HEK293 (cell line): ENCODE data around the gene PLGRKT.
A peak's percentile ranks its signal among the peaks of the same experiment; 100 is the strongest.
"Not testable (repeated sequence)": the region's sequence is repeated elsewhere in the genome, so short reads cannot be mapped to it uniquely, and the experiment has no call there.

Experiments used
- CTCF ChIA-PET: fragments of 350-600 bp; formaldehyde crosslinking; extraction: SDS; loops from one replicate; lab custom pipeline; 2021; ENCODE audit warnings: antibody characterized with exemption; lab: Yijun Ruan, JAX
- POLR2A ChIA-PET: fragments of 300-600 bp; formaldehyde crosslinking; extraction: SDS; loops from one replicate; lab custom pipeline; 2020; ENCODE audit warnings: antibody characterized with exemption, inconsistent platforms; lab: Yijun Ruan, JAX
- H3K27ac ChIP-seq: fragments of 200-500 bp; sonication (Bioruptor generic); 2 replicates; pipeline ENCODE4 v1.5.1; 2014; ENCODE audit warnings: low read depth, low read length, control low read depth, inconsistent platforms; ENCODE audit errors: extremely low read depth
- H3K36me3 ChIP-seq, 2 experiments: fragments of 200-500 bp in 1 of 2; sonication (Bioruptor generic) in 1 of 2; 1 replicate in 1 of 2; 2 replicates in 1 of 2; pipeline ENCODE4 v1.5.1; 2014 to 2017; ENCODE audit warnings: inconsistent platforms in 2 of 2, low read length in 2 of 2; ENCODE audit not compliant: control insufficient read depth in 2 of 2, insufficient read depth in 1 of 2
- H3K4me1 ChIP-seq: fragments of 200-500 bp; sonication (Bioruptor generic); 2 replicates; pipeline ENCODE4 v1.5.1; 2014; ENCODE audit warnings: mild to moderate bottlenecking, low read length, inconsistent platforms; ENCODE audit not compliant: control insufficient read depth, insufficient read depth
- H3K4me3 ChIP-seq: 2 replicates; pipeline ENCODE4 v1.5.1; 2011; ENCODE audit warnings: low read depth, mild to moderate bottlenecking, control low read depth, low read length, moderate library complexity
- H3K9me3 ChIP-seq: fragments of 200-500 bp; sonication (Bioruptor generic); 2 replicates; pipeline ENCODE4 v1.5.1; 2014; ENCODE audit warnings: low read depth, low read length, inconsistent platforms; ENCODE audit not compliant: control insufficient read depth, insufficient read depth
- GLIS1 ChIP-seq: fragments of 450-650 bp; formaldehyde crosslinking; IDR thresholded peaks from 2 replicates; pipeline ENCODE4 v1.5.1; 2016; ENCODE audit warnings: missing biosample characterization, missing genetic modification characterization
- SETDB1 ChIP-seq: IDR thresholded peaks from one replicate; pipeline ENCODE4 v1.6.1; 2017; ENCODE audit warnings: mild to moderate bottlenecking, low read length, moderate library complexity, mixed read lengths; ENCODE audit not compliant: insufficient read length
- TRIM28 ChIP-seq: IDR thresholded peaks from 2 replicates; pipeline ENCODE4 v1.6.1; 2011; ENCODE audit warnings: low read length, control low read depth, borderline replicate concordance
- ZNF121 ChIP-seq: fragments of 450-650 bp; formaldehyde crosslinking; IDR thresholded peaks from 2 replicates; pipeline ENCODE4 v1.5.1; 2016; ENCODE audit warnings: missing biosample characterization, missing genetic modification characterization
- ZNF174 ChIP-seq: fragments of 450-650 bp; formaldehyde crosslinking; IDR thresholded peaks from 2 replicates; pipeline ENCODE4 v1.5.0; 2017; ENCODE audit warnings: missing biosample characterization, mild to moderate bottlenecking, missing genetic modification characterization
- ZNF302 ChIP-seq: fragments of 450-650 bp; formaldehyde crosslinking; IDR thresholded peaks from 2 replicates; pipeline ENCODE4 v1.5.1; 2016; ENCODE audit warnings: missing biosample characterization, missing genetic modification characterization, low read depth
- ZNF394 ChIP-seq: fragments of 450-650 bp; formaldehyde crosslinking; IDR thresholded peaks from 2 replicates; pipeline ENCODE4 v1.5.1; 2016; ENCODE audit warnings: missing biosample characterization, missing genetic modification characterization, mild to moderate bottlenecking, moderate library complexity, borderline replicate concordance
- ZNF510 ChIP-seq: fragments of 450-650 bp; formaldehyde crosslinking; IDR thresholded peaks from 2 replicates; pipeline ENCODE4 v1.5.1; 2018; ENCODE audit warnings: mild to moderate bottlenecking, missing genetic modification characterization, missing biosample characterization; ENCODE audit not compliant: insufficient replicate concordance
- ZNF585B ChIP-seq: fragments of 450-650 bp; formaldehyde crosslinking; IDR thresholded peaks from 2 replicates; pipeline ENCODE4 v1.5.1; 2016; ENCODE audit warnings: missing biosample characterization, missing genetic modification characterization
- ZNF610 ChIP-seq: fragments of 450-650 bp; formaldehyde crosslinking; IDR thresholded peaks from 2 replicates; pipeline ENCODE4 v1.5.1; 2016; ENCODE audit warnings: missing biosample characterization, missing genetic modification characterization, borderline replicate concordance
- ZNF623 ChIP-seq: fragments of 450-650 bp; formaldehyde crosslinking; IDR thresholded peaks from 2 replicates; pipeline ENCODE4 v1.5.1; 2016; ENCODE audit warnings: missing biosample characterization, missing genetic modification characterization
- ZNF626 ChIP-seq: fragments of 450-650 bp; sonication (Bioruptor Pico); formaldehyde crosslinking; IDR thresholded peaks from 2 replicates; pipeline ENCODE4 v1.5.1; 2018; ENCODE audit warnings: missing biosample characterization, missing genetic modification characterization, inconsistent platforms
- ZNF677 ChIP-seq: fragments of 450-650 bp; IDR thresholded peaks from 2 replicates; pipeline ENCODE4 v1.5.0; 2018; ENCODE audit warnings: missing biosample characterization, mild to moderate bottlenecking, missing genetic modification characterization, moderate library complexity
- TF ChIP-seq, protein P1 (sequence below): fragments of 450-650 bp; formaldehyde crosslinking; IDR thresholded peaks from 2 replicates; pipeline ENCODE4 v1.5.1; 2016; ENCODE audit warnings: missing biosample characterization, missing genetic modification characterization
- TF ChIP-seq, protein P2 (sequence below): fragments of 450-650 bp; formaldehyde crosslinking; IDR thresholded peaks from 2 replicates; pipeline ENCODE4 v1.5.1; 2016; ENCODE audit warnings: missing biosample characterization, missing genetic modification characterization
- TF ChIP-seq, protein P3 (sequence below): fragments of 450-650 bp; formaldehyde crosslinking; IDR thresholded peaks from 2 replicates; pipeline ENCODE4 v1.5.1; 2016; ENCODE audit warnings: missing biosample characterization, missing genetic modification characterization

PLGRKT gene

DNA sequence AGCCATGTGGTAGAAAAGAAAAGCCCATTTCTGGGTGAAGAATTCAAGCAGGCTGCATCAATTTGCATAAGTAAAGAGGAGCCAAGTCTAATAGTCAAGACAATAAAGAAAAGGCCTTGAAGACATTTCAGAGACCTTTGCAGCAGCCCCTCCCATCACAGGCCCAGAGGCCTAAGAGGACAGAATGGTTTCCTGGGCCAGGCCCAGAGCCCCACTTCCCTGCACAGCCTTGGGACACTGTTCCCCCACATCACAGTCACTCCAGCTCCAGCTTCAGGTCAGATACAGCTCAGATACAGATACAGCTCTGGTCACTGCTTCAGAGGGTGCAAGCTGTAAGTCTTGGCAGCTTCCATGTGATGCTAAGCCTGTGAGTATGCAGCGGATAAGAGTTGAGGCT, 29.1 kb downstream of the PLGRKT start:
- H3K36me3 ChIP-seq = no peaks in the 10 kb centered on the region
- H3K27ac ChIP-seq = no peak overlapping the region
- TF ChIP-seq ZNF302 (tag by site-specific recombination) (no peak), ZNF623 (tag by site-specific recombination) (no peak), ZNF394 (tag by site-specific recombination) (no peak), ZNF677 (tag by site-specific recombination) (no peak), TRIM28 (peak; percentile 85; the same call in 1 of the 2 replicates), ZNF585B (tag by site-specific recombination) (peak; percentile 93), ZNF174 (tag by site-specific recombination) (no peak), ZNF610 (tag by site-specific recombination) (no peak), GLIS1 (no peak), ZNF510 (tag by site-specific recombination) (no peak), ZNF121 (no peak), SETDB1 (peak; percentile 72)
- TF ChIP-seq, protein P1, sequence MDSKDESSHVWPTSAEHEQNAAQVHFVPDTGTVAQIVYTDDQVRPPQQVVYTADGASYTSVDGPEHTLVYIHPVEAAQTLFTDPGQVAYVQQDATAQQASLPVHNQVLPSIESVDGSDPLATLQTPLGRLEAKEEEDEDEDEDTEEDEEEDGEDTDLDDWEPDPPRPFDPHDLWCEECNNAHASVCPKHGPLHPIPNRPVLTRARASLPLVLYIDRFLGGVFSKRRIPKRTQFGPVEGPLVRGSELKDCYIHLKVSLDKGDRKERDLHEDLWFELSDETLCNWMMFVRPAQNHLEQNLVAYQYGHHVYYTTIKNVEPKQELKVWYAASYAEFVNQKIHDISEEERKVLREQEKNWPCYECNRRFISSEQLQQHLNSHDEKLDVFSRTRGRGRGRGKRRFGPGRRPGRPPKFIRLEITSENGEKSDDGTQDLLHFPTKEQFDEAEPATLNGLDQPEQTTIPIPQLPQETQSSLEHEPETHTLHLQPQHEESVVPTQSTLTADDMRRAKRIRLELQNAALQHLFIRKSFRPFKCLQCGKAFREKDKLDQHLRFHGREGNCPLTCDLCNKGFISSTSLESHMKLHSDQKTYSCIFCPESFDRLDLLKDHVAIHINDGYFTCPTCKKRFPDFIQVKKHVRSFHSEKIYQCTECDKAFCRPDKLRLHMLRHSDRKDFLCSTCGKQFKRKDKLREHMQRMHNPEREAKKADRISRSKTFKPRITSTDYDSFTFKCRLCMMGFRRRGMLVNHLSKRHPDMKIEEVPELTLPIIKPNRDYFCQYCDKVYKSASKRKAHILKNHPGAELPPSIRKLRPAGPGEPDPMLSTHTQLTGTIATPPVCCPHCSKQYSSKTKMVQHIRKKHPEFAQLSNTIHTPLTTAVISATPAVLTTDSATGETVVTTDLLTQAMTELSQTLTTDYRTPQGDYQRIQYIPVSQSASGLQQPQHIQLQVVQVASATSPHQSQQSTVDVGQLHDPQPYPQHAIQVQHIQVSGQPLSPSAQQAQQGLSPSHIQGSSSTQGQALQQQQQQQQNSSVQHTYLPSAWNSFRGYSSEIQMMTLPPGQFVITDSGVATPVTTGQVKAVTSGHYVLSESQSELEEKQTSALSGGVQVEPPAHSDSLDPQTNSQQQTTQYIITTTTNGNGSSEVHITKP (tag by site-specific recombination) = no peak
- TF ChIP-seq, protein P2, sequence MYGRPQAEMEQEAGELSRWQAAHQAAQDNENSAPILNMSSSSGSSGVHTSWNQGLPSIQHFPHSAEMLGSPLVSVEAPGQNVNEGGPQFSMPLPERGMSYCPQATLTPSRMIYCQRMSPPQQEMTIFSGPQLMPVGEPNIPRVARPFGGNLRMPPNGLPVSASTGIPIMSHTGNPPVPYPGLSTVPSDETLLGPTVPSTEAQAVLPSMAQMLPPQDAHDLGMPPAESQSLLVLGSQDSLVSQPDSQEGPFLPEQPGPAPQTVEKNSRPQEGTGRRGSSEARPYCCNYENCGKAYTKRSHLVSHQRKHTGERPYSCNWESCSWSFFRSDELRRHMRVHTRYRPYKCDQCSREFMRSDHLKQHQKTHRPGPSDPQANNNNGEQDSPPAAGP = no peak
- TF ChIP-seq, protein P3, sequence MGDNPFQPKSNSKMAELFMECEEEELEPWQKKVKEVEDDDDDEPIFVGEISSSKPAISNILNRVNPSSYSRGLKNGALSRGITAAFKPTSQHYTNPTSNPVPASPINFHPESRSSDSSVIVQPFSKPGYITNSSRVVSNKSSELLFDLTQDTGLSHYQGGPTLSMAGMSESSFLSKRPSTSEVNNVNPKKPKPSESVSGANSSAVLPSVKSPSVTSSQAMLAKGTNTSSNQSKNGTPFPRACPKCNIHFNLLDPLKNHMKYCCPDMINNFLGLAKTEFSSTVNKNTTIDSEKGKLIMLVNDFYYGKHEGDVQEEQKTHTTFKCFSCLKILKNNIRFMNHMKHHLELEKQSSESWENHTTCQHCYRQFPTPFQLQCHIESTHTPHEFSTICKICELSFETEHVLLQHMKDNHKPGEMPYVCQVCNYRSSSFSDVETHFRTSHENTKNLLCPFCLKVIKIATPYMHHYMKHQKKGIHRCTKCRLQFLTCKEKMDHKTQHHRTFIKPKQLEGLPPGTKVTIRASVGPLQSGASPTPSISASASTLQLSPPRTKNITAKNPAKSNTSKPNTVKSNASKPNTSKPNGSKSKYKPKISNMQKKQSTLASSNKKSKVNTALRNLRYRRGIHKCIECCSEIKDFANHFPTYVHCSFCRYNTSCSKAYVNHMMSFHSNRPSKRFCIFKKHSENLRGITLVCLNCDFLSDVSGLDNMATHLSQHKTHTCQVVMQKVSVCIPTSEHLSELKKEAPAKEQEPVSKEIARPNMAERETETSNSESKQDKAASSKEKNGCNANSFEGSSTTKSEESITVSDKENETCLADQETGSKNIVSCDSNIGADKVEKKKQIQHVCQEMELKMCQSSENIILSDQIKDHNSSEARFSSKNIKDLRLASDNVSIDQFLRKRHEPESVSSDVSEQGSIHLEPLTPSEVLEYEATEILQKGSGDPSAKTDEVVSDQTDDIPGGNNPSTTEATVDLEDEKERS (tag by site-specific recombination) = no peak
- no peaks in the 10 kb centered on the region for H3K9me3 ChIP-seq
- H3K4me1 ChIP-seq = no peaks in the 10 kb centered on the region
- POLR2A ChIA-PET = no interaction called here
- no peak overlapping the region for H3K4me3 ChIP-seq
- CTCF ChIA-PET = no interaction called here

DNA sequence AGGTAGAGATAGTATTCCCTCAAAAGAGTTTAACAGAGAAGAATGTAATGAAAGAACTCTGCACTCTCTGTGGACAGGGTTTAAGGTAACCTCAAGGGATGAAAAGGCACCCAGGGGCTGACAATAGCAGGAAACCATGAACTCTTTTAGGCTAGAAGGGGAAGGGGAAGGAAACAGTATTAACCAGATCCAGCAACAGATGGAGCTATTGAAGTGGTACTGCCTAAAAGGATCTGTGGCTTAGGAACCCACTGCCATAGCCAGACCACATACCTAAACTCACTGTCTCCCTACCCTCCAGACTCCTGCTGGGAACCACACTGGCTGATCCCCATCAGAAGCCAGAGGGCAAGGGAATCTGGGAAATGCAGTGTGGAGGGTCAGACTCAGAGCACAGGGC, 35.5 kb downstream of the PLGRKT start:
- Histone ChIP-seq H3K36me3 (no peaks in the 10 kb centered on the region), H3K4me1 (no peaks in the 10 kb centered on the region), H3K27ac (no peak overlapping the region), H3K4me3 (no peak overlapping the region), H3K9me3 (no peaks in the 10 kb centered on the region)
- POLR2A ChIA-PET = no interaction called here
- CTCF ChIA-PET = interaction anchor here (0.6 kb wide), 2 partner anchors 12 to 144 kb away, joined by 3 read pairs; no protein-coding TSS in a partner anchor
- TF ChIP-seq ZNF626 (tag by site-specific recombination) = no peak

DNA sequence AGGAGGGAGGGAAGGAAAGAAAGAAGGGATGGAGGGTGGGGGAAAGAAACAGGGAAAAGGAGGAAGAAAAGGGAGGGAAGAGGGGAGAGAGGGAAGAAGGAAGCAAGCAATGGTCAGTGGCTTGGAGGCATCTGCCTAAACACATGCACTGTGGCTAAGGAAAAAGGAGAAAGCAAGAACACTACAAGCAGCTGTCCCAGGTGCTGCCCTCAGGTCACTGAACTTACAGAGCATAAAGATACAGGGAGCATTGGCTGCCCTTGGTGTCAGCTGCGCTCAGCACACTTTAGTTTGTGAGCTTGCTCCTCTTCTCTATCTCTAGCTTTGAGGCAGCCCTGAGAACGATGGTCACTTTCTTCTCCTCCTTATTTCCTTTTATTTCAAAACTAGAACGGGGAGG, 40.2 kb downstream of the PLGRKT start:
- H3K4me3 ChIP-seq, POLR2A ChIA-PET, CTCF ChIA-PET: not testable (repeated sequence)

More for the DNA sequence above, 40.2 kb downstream of the PLGRKT start:
- H3K36me3 ChIP-seq, H3K27ac ChIP-seq, H3K4me1 ChIP-seq, H3K9me3 ChIP-seq: not testable (repeated sequence)
